GM21737 (cell line): ENCODE results near the gene ANGPTL8.

ENCODE experiments used
- ATAC-seq: cut with Tn5 transposase; IDR thresholded peaks from one replicate; pipeline ENCODE4 v1.9.1; 2021; ENCODE audit warnings: mild to moderate bottlenecking, moderate library complexity; ENCODE audit not compliant: unreplicated experiment

The ANGPTL8 gene

DNA sequence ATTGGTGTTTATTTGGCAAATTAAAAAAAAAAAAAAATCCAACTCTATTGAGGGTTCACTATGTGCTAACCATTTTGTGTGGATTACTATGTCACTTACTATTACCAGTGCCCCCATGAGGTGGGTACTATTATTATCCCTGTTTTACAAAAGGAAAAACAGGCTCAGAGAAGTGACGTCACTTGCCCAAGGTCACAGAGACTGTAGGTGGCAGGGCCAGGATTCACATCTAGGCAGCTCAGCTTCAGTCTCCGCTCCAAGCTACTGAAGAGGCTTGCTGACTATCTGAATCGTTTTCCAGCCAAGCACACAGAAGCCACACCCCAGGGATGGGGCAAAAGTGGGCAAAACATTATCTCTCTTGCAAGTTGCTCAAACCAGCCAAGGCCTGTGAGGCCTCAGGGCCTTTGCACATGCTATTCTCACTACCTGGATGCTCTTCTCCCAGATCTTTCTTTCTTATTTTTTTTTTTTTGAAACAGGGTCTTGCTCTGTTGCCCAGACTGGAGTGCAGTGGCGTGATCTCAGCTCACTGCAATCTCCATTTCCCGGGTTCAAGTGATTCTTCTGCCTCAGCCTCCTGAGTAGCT, 4.8 kb upstream of the ANGPTL8 start:
- ATAC-seq = no peak

GRCh38 chr19:11236324-11237301, 2.8 kb upstream of the ANGPTL8 start:
- no peak for ATAC-seq

GRCh38 chr19:11237321-11237720, 2.1 kb upstream of the ANGPTL8 start:
- no peak for ATAC-seq

- ATAC-seq = no peak
Measured at GRCh38 chr19:11238041-11238440, 1.4 kb upstream of the ANGPTL8 start.

DNA sequence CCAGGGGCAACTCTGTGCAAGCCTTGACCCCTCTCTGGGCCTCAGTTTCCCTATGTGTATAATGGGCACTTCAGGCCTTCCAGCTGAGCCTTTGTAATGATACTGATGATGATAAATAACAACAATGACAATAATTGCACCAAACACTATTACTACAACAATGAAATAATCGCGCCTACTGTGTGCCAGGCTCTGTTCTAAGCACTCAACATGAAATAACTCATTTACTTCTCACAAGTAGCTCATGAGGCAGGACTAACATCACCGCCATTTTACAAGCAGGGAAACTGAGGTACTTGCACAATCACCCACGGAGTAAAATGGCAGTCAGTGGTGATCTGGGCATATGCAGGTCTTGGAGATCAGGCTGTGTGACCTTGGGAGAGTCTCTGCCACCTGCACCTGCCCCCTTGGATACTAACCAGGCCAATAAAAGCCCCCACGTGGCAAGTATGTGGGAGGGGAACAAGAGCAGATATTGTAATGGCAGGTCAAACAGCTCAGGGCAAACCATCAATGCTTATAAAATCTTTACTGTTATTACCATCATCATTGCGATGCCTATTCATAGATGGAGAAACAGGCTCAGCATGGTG, 540 bp upstream of the ANGPTL8 start:
- no peak for ATAC-seq

DNA sequence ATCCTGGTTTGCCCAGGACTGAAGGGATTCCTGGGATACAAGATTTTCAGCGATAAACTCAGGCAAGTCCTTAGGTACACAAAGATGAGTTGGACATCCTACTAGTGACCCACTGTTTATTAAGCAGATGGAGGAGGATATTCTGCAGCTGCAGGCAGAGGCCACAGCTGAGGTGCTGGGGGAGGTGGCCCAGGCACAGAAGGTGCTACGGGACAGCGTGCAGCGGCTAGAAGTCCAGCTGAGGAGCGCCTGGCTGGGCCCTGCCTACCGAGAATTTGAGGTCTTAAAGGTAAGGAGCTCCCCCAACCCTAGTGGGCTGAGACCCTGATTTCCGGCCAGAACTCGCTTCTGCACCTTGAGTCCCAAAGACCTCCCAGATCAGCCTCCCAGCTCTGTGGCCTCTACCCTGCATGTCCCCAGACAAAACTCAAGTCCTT, 607 bp downstream of the ANGPTL8 start:
- ATAC-seq = no peak

DNA sequence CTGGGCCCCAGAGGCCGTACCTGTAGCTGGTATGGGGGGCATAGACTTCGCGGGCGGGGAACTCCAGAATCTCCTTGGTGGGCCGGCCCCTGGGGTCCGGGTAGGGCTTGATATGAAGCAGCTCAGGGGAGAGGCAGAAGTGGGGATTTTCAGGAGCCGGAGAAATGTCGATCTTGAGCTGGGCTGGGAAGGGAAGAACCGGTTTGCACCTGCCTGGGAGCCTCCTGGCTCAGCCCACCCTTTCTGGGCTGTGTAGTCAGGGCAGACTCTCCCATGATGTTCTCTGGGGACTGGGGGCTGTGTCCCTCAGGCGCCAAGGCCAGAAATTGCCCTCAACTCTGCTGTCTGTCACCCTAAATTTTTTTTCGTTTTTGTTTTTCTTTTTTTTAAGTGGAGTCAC, 2.6 kb downstream of the ANGPTL8 start:
- no peak for ATAC-seq

DNA sequence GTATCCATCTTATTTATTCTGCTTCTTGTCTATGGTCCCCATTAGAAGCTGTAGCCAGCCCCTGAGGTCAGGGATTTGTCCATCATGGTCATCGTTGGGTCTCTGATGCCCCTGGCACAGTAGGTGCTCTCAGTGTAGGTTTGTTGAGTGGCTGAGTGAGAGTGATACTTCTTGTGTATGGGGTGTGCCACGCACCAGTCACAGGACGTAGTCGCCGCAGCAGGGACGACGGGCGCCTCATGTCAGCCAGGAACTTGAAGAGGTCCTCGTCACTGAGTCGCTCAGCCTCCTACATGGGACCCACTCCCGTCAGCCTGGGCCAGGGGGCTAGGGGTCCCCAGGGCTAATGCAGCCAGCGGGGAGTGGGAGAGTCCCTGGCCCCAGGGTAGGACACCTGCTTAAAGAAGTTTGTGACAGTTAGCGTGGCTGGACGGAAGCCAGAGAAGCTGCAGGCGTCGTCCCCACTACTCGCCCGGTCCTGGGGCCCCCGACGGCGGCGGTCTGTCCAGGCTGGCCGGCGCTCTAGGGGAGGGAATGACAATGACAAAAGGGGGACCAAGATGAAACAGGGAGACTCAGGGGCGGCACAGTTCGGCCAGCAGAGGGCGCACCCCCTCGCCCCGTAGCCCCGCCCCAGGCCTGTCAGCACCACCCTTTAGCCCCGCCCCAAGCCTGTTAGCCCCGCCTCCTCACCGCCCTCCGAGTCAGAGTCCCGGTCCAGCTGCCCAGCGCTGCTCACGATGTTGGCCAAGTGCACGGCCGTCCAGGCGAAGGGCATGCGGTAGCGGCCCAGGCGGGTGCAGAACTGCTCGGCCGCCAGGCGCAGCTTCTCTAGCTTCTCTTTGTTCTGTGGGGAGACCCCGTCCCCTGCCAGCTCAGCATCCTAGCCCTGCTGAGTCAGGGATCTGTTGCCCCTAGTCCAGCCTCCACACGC, 3.7 kb downstream of the ANGPTL8 start:
- no peak for ATAC-seq

DNA sequence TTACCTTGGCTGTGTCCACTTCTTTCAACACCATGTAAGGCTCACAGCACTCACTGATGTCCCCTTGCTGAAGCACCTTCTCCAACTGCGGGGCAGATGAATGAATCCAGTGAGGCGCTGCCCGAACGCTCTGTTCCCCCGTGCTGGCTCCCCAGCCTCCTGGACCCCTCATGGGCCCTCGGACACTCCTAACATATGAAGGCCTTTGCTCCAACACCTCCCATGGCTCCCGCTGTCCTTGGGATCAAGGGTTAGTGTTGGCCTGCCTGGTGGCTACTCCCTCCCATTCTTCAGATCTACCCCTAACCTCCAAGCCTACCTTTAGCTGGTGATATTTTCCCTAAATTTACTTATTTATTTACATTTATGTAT, 4.4 kb downstream of the ANGPTL8 start:
- ATAC-seq = no peak

- no peak for ATAC-seq
Measured at GRCh38 chr19:11244846-11245589, 5.6 kb downstream of the ANGPTL8 start.

GRCh38 chr19:11246941-11247340, 7.5 kb downstream of the ANGPTL8 start:
- ATAC-seq = no peak

DNA sequence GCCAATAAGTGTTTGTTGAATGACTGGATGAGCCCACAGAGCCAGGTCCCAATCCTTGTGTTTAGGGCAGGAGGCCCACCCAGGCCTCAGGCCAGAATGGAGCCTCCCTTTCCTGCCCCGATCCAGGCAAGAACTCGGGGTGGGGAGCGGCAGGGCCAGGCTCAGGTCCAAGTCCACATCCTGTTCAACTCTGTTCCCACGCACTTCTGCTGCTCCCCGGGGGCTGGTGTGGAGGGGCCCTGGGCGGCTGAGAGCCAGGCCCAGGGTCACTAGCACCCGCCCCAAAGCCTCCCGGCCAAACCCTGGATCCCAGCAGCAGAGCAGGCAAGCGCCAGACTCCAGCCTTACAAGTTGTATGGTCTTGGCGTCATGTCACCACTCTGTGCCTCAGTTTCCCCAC, 8.0 kb downstream of the ANGPTL8 start:
- ATAC-seq = no peak

GRCh38 chr19:11247934-11248333, 8.5 kb downstream of the ANGPTL8 start:
- no peak for ATAC-seq

- ATAC-seq = no peak
Measured at GRCh38 chr19:11248852-11249251, 9.4 kb downstream of the ANGPTL8 start.

- no peak for ATAC-seq
Measured at GRCh38 chr19:11251217-11251616, 11.8 kb downstream of the ANGPTL8 start.

- ATAC-seq = no peak
Measured at GRCh38 chr19:11251650-11252314, 12.4 kb downstream of the ANGPTL8 start.

- no peak for ATAC-seq
Measured at GRCh38 chr19:11252665-11253355, 13.4 kb downstream of the ANGPTL8 start.

- ATAC-seq = no peak
Measured at GRCh38 chr19:11254666-11255065, 15.2 kb downstream of the ANGPTL8 start.

DNA sequence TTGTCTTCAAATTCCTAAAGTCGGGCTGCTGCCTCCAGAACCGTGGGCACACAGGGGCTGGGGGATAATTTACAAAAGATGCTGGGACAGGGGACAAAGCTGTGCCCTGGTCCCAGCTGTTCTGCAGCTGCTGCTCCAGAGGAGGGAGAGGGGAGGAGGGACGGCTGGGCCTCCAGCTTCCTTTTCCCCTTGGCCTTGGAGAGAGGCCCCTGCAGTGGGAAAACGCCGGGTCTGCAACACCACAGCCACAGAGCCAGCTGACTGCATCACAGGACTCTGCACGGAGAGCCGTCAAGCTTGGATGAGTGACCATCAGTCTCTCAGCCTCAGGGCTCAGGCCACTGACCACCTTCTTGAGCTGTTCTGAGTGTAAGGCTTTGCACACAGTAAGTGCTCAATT, 16.8 kb downstream of the ANGPTL8 start:
- no peak for ATAC-seq
